ENCODE measurements around the gene TMEM63B.
"Not testable (repeated sequence)": the region's sequence is repeated elsewhere in the genome, so short reads cannot be mapped to it uniquely, and the experiment has no call there.

The TMEM63B gene

GRCh38 chr6:44194326-44194725, 67.0 kb downstream of the TMEM63B start:
- DNase-seq, result no peak

DNA sequence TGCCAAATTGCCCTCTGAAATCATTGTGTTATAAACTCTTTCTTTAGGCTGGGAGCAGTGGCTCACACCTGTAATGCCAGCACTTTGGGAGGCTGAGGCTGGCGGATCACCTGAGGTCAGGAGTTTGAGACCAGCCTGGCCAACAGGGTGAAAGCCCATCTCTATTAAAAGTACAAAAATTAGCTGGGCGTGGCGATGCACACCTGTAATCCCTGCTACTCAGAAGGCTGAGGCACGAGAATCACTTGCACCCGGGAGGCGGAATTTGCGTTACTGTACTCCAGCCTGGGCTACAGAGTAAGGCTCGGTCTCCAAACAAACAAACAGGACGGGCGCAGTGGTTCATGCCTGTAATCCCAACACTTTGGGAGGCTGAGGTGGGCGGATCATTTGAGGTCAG, 69.0 kb downstream of the TMEM63B start:
- DNase-seq, result not testable (repeated sequence)

DNA sequence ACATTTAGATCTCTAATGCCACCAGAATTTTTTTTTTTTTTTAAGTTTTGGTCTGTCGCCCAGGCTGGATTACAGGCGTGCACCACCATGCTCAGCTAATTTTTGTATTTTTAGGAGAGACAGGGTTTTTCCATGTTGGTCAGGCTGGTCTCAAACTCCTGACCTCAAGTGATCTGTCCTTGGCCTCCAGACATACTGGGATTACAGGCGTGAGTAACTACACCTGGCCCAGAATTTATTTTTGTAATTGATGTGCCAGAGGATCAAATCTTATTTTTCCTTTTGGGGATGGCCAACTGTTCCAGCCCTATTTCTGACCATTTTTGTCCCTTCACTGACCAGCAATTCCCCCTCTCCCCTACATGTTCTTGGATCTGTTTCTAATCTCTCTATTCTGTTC, 71.3 kb downstream of the TMEM63B start:
- no peak for DNase-seq

DNA sequence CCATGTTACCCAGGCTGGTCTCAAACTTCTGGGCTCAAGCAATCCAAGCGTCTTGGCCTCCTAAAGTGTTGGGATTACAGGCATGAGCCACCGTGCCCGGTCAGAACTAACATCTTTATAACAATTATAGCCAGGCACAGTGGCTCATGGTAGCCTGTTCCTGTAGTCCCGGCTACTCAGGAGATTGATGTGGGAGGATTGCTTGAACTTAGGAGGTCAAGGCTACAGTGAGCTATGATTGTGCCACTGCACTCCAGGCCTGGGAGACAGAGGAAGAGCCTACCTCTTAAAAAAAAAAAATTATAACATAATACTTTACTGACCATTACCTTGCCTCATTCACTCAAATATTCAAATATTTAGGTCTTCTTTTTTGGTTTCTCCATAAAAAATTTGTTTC, 72.5 kb downstream of the TMEM63B start:
- DNase-seq, result no peak

GRCh38 chr6:44201200-44201599, 73.8 kb downstream of the TMEM63B start:
- no peak for DNase-seq

- DNase-seq, result no peak
Observed at GRCh38 chr6:44201638-44202303, 74.4 kb downstream of the TMEM63B start.

GRCh38 chr6:44202332-44202971, 75.1 kb downstream of the TMEM63B start:
- DNase-seq, result no peak

DNA sequence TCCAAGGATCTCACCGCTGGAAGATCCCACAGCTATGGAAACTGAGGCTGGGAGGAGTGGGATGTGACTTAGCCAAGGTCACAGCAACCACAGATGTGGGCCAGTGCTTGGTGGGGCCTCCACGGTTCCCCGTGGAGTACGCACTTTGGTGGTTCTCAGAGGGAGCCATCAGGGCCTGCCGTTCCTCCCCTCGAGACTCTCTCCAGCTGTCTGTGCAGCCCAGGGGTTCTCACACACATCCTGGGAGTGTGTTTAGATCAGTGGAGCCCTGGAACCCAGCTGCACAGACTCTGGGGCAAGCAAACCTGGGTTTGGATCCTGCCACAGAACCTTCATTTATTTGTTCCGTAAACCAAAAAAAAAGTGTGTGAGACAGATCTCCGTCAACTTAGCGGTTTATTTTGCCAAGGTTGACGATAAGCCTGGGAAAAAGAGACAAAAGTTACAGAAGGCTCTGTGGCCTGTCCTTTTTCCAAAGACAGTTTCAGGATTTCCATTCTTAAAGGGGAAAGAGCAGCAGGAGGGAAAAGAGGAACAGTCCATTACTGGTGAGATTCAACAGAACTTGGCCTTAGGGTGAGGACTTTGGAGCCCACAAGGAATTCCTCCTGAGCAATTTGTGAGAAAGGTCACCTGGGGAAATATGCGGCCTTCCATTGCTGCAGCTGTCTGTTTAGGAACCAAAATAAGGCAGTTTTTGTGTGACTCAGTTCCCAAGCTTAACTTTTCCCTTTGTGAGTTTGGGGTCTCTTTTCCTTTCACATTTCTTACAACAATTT, 75.8 kb downstream of the TMEM63B start:
- DNase-seq, result no peak

DNA sequence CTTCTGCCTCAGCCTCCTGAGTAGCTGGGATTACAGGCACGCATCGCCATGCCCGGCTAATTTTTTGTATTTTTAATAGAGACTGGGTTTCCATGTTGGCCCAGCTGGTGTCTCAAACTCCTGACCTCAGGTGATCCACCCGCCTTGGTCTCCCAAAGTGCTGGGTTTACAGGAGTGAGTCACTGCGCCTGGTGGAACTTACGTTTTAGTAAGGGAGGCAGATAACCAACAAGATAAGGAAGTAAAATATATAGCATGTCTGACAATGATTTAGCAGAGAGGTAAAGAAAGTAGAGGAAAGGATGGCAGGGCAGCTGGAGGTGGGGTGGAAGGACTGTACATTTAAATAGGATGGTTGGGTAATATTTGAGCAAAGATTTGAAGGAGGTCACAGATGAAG, 76.6 kb downstream of the TMEM63B start:
- DNase-seq, result no peak
